IPS-NIHi7 (cell line): ENCODE data around the gene OR52D1.

Experiments
- DNase-seq: peaks from one replicate; pipeline ENCODE4 v3.0.0; 2012; ENCODE audit warnings: mixed read lengths; ENCODE audit errors: extremely low spot score

Gene OR52D1

DNA sequence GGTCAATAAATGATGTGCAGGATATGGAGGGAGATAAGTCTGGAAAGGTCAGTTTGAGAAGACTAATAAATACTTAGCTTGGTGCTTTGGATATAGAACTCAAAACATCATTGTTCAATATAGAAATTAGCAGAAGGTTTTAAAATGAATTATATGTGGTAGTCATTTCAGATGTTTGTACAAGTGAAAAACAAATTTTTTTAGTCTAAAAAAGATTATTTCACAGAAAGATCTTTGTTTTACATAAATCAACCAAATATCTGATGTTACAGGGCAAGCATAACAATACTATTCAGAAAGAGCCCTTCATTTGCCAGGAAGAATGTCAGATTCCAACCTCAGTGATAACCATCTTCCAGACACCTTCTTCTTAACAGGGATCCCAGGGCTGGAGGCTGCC, at the start of gene OR52D1:
Gene OR52D1, plus strand, starts transcription at position 301 of the 400 bp plus-strand sequence. Its CDS starts 22 bp downstream, at position 323.
- no peak for DNase-seq

DNA sequence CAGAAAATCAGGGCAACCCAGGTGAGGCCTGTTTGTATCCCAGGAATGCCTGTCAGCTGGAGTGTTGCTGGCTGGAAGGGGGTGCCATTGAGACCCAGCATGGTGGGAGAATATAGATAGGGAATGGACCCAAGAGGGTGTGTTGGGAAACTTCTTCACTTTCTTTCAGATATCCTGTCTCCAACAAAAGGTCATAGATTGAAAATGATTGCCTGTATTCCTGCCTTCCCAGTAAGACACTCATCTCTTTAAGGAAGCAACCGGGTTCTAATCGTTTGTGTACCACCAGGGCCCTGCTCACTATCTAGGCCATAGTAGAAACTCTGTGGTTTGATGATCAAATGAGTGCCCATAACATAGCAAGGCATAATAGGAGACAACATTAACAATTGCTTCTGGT, 47.1 kb upstream of the OR52D1 start, which contains the start of gene OR51I1:
Gene OR51I1, minus strand, starts transcription at position 101 of the 400 bp plus-strand sequence. Its CDS starts 0 bp downstream, at position 101.
- DNase-seq: no peak

DNA sequence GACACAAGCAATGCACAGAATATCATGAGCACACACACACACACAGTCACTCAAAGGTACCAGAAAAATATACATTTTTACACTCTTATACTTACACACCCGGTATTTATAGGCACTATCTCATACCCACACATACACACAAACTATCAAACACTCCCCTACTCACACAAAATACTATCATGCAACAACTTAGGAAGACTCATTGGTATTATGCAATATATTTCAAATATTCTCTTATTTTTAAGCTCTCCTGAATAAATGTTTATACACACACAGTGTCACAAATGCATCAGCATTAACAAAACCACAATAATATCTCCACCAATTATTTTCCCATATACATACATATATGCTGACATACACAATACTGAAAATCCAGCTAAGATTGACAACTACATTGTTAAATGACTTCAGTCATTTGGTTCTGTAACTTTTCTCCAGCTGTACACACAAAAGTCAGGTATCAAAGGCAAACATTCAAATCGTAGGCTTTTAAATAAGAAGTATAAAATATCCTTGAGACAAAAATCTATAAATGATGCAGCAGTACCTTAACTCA, 44.6 kb upstream of the OR52D1 start:
- no peak for DNase-seq

DNA sequence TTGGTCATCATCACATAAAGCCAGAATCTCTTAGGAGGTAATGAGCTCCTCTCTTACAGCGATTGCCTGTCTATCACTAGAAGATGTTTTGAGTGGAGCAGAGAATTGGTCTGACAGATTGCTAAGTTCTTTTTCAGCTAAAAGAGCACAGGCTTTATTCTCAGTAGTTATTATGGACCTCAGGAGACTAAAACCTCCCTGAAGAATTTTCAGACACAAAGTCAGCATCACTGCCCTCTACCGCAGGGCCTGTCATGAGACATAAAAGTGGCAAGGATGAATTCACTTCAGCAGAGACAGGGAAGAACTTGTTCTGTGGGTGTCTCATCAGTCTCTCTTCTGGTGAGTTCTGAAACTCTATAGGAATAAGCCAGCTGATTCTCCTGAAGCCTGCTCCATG, 39.5 kb upstream of the OR52D1 start, which contains the start of gene OR51I2:
Gene OR51I2, plus strand, starts transcription at position 301 of the 400 bp plus-strand sequence. CDS start 4,166 bp downstream, outside the sequence.
- DNase-seq: no peak

DNA sequence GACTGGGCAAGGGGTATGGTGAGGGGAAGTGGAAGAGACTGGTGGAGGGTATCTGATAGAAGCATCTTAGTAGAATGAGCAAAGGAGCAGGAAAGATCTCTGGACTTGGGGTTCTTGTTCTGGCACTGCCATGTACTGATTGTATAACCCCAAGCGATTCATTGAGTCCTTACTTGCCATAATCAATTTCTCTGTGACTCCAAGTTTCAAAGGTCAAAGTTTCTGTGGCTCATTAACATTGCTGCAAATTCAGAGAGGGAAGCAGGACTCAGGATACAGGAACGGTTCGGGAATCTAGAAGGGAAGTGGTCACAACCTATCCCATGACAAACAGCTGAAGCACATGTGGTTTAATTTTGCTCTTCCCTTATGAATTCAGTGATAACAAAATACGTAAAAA, 39.1 kb upstream of the OR52D1 start:
- no peak for DNase-seq

DNA sequence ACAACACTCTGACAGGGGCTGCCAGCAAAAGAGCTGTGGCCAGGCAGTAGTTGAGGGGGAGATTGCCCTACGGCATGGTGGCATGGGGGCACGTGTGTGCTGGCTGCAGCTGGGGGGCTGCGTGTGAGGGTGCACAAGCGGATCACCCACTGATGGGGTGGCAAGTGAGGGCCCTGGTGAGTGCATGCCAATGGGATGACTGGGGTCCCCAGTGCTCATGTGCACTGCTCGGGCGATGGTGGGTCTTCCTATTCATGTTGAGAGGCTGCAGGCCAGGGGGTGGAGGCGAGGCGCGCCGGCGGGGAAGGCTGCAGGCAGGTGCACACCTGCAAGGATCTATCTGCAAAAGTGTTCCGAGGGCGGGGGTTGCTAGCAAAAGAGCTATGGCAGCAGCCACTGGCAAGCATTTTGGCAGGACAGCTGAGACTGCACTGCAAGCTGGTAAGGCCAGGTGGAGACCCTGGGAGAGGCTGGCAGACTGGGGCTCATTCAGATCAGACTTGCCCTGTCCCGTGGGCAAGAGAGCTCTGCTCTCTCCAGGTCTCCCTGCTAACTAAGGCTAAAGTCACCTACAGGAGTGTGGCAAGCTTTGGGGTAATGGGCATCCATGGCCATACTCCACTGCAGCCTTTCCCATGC, 27.4 kb upstream of the OR52D1 start:
- no peak for DNase-seq

DNA sequence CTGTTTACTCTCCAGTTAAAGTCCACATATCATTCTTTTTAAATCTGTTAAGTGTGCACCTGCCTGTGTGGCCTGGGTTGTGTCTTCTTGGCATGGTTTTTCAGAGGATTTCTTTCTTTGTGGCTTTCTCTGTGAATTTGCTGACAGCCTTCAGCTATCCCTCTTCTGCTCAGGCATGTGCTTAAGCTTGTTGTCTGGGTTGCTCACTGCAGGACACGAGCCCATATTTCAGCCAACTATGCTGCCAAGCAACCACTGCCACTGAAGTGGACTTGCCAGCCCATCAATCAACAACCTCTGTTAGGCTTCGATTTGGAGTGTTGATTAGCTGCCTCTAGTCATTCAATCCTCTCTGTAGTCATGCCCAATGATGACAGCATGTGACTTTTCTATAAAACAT, 21.0 kb upstream of the OR52D1 start:
- no peak for DNase-seq

DNA sequence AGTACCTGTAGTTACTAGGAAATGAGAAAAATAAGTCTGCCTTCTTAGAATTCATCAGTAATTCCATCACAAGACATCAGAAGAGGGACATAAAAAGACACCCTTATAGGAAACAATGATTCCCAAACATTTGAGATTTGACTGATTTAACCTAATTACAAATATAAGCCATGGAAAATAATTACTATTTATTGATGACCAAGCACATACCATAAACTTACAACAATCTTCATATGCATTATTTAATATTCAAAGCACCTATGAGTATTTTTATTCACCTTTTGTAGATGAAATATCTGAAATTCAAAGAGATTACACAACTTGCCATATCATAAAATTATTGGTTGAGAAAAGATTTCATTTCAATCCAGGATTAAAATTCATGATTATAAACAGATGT, 14.6 kb upstream of the OR52D1 start:
- DNase-seq: no peak

DNA sequence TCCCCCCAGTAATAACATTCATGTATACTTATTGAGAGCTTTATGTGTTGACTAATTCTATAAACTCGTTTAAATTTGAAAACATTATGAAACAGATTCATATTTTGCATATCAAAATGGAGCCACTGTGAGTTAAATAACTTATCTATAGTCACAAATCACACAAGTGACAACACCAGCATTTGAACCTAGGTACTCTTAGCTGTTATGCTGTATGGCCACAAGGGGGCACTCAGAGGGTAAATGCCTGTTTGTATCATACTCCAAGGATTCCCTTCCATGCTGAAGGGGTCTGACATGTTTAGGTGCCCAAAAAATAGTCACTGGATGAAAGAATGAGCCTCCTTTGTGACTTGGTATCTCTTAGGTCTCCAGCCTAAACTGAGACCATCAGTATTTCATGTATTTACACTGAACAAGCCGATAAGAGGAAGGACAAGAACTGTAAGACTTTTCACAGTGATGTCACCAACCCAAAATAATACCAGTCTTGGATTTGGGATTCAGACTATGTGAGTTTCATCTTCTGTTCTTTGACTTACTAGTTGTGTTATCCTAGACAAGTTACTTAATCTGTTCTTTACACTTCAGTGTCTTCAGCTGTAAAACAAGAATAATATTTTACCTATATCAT, 12.2 kb upstream of the OR52D1 start:
- peak; percentile 76 for DNase-seq

DNA sequence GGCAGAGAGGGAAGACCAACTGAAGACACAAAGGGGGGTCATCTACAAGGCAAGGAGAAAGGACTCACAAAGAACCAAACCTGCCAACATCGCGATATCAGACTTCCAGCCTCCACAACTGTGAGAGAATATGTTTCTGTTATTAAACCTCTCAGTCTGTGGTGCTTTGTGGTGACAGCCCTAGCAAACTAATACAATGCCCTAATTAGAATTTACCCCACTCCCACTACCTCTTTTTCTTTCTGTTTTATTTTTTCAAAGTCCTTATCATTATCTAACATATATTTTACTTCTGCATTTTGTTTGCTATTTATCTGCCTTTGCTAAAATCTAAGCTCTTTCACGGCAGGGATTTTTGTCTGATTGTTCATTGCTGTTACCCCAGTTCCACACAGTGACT, 2.5 kb upstream of the OR52D1 start:
- no peak for DNase-seq

DNA sequence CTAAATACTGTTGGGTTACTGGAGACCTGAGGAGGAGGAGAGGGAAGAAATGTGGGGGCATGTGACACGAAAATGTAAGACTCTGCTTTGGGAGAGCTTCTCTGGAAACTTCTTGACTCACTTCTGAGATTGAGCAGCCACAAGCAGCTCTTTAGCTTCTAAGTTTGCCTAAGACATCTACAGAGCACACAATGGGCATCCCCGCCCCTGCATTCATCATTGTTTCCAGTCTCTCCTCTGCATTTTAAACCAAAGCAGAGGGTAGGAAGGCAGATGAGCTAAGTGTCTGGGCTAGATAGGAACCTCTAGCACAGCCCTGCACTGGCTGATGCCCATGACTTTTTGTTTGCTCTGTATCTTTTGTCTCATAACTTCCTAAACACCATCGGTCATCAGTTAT, 2.1 kb upstream of the OR52D1 start:
- no peak for DNase-seq

DNA sequence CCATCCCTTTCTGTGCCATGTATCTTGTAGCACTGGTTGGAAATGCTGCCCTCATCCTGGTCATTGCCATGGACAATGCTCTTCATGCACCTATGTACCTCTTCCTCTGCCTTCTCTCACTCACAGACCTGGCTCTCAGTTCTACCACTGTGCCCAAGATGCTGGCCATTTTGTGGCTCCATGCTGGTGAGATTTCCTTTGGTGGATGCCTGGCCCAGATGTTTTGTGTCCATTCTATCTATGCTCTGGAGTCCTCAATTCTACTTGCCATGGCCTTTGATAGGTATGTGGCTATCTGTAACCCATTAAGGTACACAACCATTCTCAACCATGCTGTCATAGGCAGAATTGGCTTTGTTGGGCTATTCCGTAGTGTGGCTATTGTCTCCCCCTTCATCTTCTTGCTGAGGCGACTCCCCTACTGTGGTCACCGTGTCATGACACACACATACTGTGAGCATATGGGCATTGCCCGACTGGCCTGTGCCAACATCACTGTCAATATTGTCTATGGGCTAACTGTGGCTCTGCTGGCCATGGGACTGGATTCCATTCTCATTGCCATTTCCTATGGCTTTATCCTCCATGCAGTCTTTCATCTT, 414 bp downstream of the OR52D1 start:
- no peak for DNase-seq

DNA sequence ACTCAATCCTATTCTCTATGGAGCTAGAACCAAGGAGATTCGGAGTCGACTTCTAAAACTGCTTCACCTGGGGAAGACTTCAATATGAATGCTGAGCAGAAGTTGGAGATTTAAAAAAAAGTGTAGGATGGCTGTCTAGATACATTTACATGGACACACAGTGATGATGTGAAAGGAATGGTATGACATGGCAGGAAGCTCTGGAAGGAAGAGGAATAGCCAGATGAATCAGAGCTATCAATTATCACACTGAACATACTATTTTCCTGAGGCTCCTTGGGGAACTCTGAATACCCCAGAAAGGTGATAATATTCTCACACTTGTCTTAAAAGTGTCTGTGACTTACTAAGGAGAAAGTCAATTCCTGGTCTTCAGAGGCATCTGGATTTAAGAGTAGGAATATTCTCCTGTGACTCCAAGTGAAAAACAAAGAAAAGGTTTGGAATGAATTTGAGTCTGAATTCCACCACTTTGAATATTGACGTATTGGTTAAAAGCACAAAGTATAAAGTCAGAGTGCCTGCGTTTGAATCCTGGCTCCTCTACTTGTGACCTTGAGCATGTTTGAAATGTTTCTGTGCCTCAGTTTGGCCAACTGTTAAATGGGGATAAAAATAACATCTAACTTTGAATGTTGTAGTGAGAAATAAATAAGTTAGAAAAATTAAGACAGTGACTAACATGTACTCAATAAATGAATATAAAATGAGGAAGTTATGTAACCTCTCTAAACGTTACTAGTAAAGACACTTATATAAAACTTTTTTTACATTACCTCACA, 1.3 kb downstream of the OR52D1 start:
- no peak for DNase-seq

DNA sequence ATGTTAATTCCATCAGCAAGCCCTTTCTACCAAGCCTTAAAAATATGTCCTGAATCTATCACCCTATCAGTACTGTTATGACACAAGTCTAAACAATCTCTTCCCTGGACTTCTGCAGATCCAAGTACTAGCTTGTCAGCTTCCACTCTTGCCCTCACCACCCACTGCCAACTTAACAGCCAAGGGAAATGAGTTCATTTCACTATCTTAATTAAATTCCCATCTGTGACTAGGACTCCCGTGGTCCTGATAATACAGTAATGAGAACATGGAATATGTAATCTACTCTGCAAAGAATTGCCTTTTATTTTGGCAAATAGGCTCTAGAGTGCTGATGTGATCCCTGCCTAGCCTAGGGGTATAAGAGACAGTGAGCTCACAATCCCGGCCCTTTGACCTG, 11.2 kb downstream of the OR52D1 start:
- DNase-seq: no peak

DNA sequence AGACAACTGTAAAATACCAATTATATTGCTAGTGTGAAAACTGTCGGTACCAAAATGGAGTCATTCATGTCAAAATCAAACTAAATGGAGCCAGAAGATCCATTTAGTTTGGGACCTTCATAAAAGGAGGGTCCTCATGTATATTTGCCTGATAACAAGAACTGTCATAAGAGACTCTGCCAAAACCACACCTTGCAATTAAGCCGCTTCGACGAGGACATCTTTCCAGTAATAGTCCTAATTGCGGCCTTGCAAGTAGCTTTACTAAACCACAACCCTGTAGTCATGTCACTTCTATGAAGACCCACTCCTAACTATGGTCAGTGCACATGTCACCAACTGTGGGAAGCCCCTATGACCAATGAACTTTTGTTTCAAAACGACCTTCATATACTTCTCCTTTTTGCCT, 11.9 kb downstream of the OR52D1 start:
- no peak for DNase-seq

DNA sequence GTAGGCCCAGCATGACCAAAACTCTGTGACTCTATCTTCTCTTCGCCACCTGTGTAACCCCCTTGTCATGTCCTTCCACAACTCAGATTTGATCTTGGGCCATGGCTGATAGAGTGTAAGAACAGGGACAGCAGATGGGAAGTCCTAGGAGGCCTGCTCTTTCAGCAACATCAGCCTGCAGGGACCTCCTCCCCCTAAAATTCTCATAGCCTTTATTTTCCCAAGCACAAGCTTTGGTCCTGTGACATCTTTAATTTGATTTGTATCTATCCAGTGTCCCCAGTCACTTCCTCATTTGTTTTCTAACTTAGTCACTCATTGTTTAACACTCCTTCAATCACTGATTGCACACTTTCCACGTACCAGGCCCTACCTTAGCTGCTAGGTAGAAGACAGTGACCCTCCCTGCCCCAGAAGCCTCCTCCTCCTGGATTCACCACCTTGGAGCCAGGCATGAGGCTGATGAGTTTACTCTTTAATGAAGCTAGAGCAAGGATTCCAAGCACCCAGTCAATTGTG, 16.0 kb downstream of the OR52D1 start:
- DNase-seq: no peak

DNA sequence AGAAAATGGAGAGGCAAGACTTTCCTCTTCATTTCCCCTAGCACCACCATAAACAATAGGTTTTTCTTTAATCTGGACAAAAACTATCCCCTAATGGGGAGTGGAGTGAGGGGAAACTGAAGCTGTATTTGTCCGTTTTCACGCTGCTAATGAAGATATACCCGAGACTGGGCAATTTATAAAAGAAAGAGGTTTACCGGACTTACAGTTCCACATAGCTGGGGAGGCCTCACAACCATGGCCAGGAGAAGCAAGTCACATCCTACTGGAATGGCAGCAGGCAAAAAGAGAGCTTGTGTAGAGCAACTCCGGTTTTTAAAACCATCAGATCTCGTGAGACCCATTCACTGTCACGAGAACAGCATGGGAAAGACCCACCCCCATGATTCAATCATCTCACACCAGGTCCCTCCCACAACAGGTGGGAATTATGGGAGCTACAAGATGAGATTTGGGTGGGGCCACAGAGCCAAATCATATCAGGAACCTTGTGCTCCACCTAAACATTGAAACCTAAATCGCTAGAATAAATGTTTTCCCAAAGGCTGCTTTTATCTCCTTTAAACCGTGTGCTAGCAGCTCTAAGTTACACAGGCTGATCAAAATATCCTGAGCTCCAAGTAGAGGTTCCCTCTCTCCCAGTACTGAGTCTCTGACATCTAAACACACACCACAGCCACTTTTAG, 17.0 kb downstream of the OR52D1 start:
- no peak for DNase-seq

DNA sequence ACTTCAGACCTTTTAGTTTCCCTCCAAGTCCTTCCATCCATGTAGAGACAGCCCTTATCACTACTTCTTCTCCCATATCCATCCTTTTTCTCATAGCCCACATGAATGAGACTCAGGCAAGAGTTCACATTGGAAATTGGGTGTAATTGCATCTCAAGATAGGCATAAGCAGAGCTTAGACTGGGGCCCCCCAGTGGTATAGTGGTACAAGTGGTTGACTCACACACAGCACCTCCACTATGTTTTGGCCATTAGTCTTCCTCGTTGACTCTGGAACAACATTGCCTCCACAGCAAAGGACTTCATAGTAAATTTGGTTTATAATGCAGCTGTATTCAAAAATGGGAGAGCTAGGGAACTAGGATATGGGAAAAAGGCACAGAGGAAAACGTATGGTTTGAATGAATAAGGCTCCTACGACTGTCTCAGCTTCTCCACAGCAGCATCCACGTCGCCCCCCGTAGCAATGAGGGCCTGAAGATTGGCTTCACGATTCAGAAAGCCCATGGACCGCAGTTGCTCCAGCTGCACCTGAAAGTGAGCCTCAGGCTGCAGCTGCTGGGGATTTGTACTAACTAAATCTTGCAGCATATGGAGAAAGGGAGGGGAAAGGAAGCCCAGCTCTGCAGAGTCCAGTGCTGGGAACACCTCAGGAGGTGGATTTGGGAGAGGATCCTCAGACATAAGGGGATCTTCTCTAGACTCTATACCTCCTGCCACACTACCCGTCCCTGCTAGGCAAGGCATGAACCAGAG, 18.9 kb downstream of the OR52D1 start:
- DNase-seq: no peak

DNA sequence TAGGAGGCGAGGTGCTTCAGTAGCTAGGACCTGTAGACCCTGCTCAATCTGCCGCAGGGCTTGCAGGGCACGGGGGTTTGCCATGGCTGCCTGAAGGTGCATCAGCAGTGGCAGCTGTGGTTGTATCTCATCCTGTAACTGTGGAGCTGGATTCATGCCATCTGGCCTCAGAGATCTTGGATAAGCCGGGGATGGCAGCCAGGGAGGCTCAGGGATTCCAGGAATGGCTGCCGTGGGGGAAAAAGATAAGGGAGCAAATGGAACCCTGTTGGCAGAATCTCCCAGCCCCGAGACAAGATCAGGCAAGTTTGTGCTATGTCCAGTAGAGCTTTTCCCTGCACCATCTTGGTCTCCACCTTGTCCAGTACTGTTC, 19.4 kb downstream of the OR52D1 start:
- no peak for DNase-seq

DNA sequence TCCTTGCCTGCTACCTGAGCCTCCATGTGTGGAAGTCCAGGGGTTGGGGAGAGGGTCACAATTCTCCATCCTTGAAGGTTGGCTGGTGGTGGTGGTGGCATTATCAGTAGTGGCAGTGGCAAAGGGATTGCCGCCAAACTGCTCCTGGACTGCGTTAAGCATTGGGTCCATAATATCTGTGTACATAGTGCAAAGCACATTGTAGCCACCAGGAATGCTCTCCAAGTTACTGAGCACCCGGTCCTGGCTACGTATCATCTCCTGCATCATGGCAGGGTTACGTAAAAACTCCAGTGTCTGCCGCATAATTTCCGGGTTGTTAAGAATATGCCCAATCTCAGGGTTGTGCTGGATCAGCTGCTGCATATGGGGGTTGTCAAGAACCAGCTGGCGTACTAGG, 20.1 kb downstream of the OR52D1 start:
- no peak for DNase-seq
